Adrenal gland (tissue), 12 donors: ENCODE measurements around the gene E2F6. TPM values are rescaled to one million over a fixed set of nuclear protein-coding genes. Genes with fewer than 3 reads are reported as not detected.

ENCODE experiments used
- DNase-seq, 7 donors: peaks; one replicate each; pipeline ENCODE4 v3.0.0-alpha.2; 2019 to 2020
- H3K27ac ChIP-seq, 5 donors: fragments of 200-600 bp; sonication (generic) in 4 of 5; 1 replicate in 3 of 5; 2 replicates in 2 of 5; pipeline versions ENCODE4 v1.5.1 to v1.8.0; 2016 to 2020; ENCODE audit warnings: mild to moderate bottlenecking in 1 of 5
- H3K27me3 ChIP-seq: fragments of 200-600 bp; 2 replicates; pipeline ENCODE4 v1.8.0; 2021
- H3K36me3 ChIP-seq, 2 donors: fragments of 200-600 bp; replicated peaks in 1 of 2; 1 replicate in 1 of 2; 2 replicates in 1 of 2; pipeline versions ENCODE4 v1.5.1 to v1.8.0; 2018 to 2022
- H3K4me1 ChIP-seq, 2 donors: fragments of 200-600 bp; replicated peaks in 1 of 2; 1 replicate in 1 of 2; 2 replicates in 1 of 2; pipeline versions ENCODE4 v1.5.1 to v1.8.0; 2018 to 2021
- H3K4me3 ChIP-seq, 4 donors: fragments of 200-600 bp; sonication (generic) in 3 of 4; one replicate each; pipeline ENCODE4 v1.5.1; 2016 to 2018
- H3K9me3 ChIP-seq, 3 donors: fragments of 200-600 bp; sonication (generic) in 1 of 3; replicated peaks in 1 of 3; 1 replicate in 2 of 3; 2 replicates in 1 of 3; pipeline versions ENCODE4 v1.5.1 to v1.8.0; 2016 to 2021
- CTCF ChIP-seq, 6 experiments: fragments of 450-650 bp in 4 of 6; fragments of 200-600 bp in 2 of 6; sonication (generic) in 1 of 6; IDR thresholded peaks; 1 replicate in 5 of 6; 2 replicates in 1 of 6; pipeline versions ENCODE4 v1.5.1 to v1.8.0; 2016 to 2021; ENCODE audit warnings: antibody characterized with exemption in 6 of 6, mild to moderate bottlenecking in 2 of 6, moderate library complexity in 1 of 6
- POLR2A ChIP-seq, 2 donors: fragments of 450-650 bp; IDR thresholded peaks; one replicate each; pipeline ENCODE4 v1.6.1; 2017; ENCODE audit warnings: antibody characterized with exemption in 2 of 2, mild to moderate bottlenecking in 2 of 2, moderate library complexity in 1 of 2
- WGBS, 4 donors: extraction: QIAGEN DNeasy Blood & Tissue Kit in 2 of 4; methylation state at CpG; one replicate each; pipeline versions ENCODE4 v1.1.5 to v1.1.7; 2013 to 2017; 5-methylcytosine and 5-hydroxymethylcytosine counted together
- intact Hi-C, 2 donors: fragments of 100-400 bp; cut with DNase I; formaldehyde crosslinking; loops; one replicate each; pipeline versions ENCODE4 v1.14.1 to v1.15.0; 2022 to 2023
- polyA plus RNA-seq, 3 donors: library from polyadenylated mRNA; stranded (reverse); fragments of 200-250 nt in 2 of 3; fragments of 350-450 nt in 1 of 3; fragmentation: Illumina TruSeq in 1 of 3; extraction: RNeasy Lipid Tissue Mini Kit (QIAGEN cat#74804) in 1 of 3; gene quantifications; one replicate each; pipeline ENCODE4 v1.2.3, GENCODE V29; 2013 to 2014
- total RNA-seq, 9 donors: library from RNA; depleted of rRNA in 4 of 9; stranded (reverse); fragments of >200 nt in 4 of 9; fragments of 120-200 nt in 1 of 9; fragmentation: NEBNext Ultra II Directional in 1 of 9; extraction: Animal tissue kit (Norgen Biotek cat#: 25700) in 1 of 9; gene quantifications; one replicate each; pipeline versions ENCODE4 v1.1.0 to v1.2.4, GENCODE V29; 2013 to 2023
- donor health status: healthy with polysubstance abuse.
- donor health status: Bipolar disorder and iron deficiency.
- donor health status: DM: yes; HTN: yes; CAD: no.
- donor health status: DM: no; HTN: no; CAD: no.
- donor health status: DM: no; HTN: no; CAD: no.
- donor health status: DM: yes; HTN: yes; CAD: no.

The E2F6 gene
- total and polyA plus RNA-seq, 12 donors: 8.0 to 38.8 (median 12.5) TPM

GRCh38 chr2:11435036-11435435 lies 30.9 kb downstream of the E2F6 start:
- TF ChIP-seq POLR2A (IDR thresholded peaks at IDR 0.05) (no peak), CTCF (IDR thresholded peaks at IDR 0.05) (no peak)
- intact Hi-C loops: no loop called here
- DNase-seq: no peak
- no peak overlapping the region for H3K4me3 ChIP-seq
- H3K4me1 ChIP-seq: no peaks in the 10 kb centered on the region
- H3K9me3 ChIP-seq: no peaks in the 10 kb centered on the region
- WGBS, 4 donors: 93 to 96% (median 94%) methylated on average over 8 of the region's 8 CpGs
- no peaks in the 10 kb centered on the region for H3K27me3 ChIP-seq
- no peak overlapping the region for H3K27ac ChIP-seq
- H3K36me3 ChIP-seq: no peaks in the 10 kb centered on the region

- no peaks in the 10 kb centered on the region for H3K36me3 ChIP-seq
These were observed 31.5 kb downstream of the E2F6 start for GRCh38 chr2:11434443-11434842.

GRCh38 chr2:11433822-11434221 lies 32.1 kb downstream of the E2F6 start:
- H3K27me3 ChIP-seq: no peaks in the 10 kb centered on the region
- H3K36me3 ChIP-seq: no peaks in the 10 kb centered on the region
- WGBS, 4 donors: 80 to 88% (median 84%) methylated on average over 5 of the region's 5 CpGs
- intact Hi-C loops: no loop called here
- no peak for DNase-seq
- no peak for TF ChIP-seq POLR2A (IDR thresholded peaks at IDR 0.05)
- no peak for TF ChIP-seq CTCF (IDR thresholded peaks at IDR 0.05)
- no peaks in the 10 kb centered on the region for H3K9me3 ChIP-seq
- H3K27ac ChIP-seq: no peak overlapping the region
- no peaks in the 10 kb centered on the region for H3K4me1 ChIP-seq
- no peak overlapping the region for H3K4me3 ChIP-seq

More at GRCh38 chr2:11434443-11434842, 31.5 kb downstream of the E2F6 start:
- Histone ChIP-seq H3K27me3 (no peaks in the 10 kb centered on the region), H3K27ac (no peak overlapping the region), H3K4me3 (no peak overlapping the region), H3K9me3 (no peaks in the 10 kb centered on the region), H3K4me1 (no peaks in the 10 kb centered on the region)
- TF ChIP-seq POLR2A (IDR thresholded peaks at IDR 0.05): no peak
- no peak for TF ChIP-seq CTCF (IDR thresholded peaks at IDR 0.05)
- no peak for DNase-seq
- intact Hi-C loops: no loop called here
- 91 to 98% (median 97%) methylated on average over 7 of the region's 7 CpGs for WGBS, 4 donors

GRCh38 chr2:11430729-11431128 lies 35.2 kb downstream of the E2F6 start:
- Histone ChIP-seq H3K27me3 (no peaks in the 10 kb centered on the region), H3K9me3 (no peaks in the 10 kb centered on the region), H3K4me1 (no peaks in the 10 kb centered on the region), H3K27ac (no peak overlapping the region), H3K4me3 (no peak overlapping the region), H3K36me3 (no peaks in the 10 kb centered on the region)
- DNase-seq: no peak
- TF ChIP-seq POLR2A (IDR thresholded peaks at IDR 0.05): no peak
- no peak for TF ChIP-seq CTCF (IDR thresholded peaks at IDR 0.05)
- WGBS, 4 donors: 83 to 94% (median 93%) methylated on average over 1 to 5 of the region's 5 CpGs
- intact Hi-C loops: no loop called here
